HEK293T (cell line): ENCODE measurements around the gene IL22RA2.
A peak's percentile ranks its signal among the peaks of the same experiment; 100 is the strongest.

Experiments used
- CTCF ChIA-PET: fragments of 350-600 bp; formaldehyde crosslinking; extraction: SDS; loops from one replicate; lab custom pipeline; 2021; ENCODE audit warnings: antibody characterized with exemption, inconsistent platforms; lab: Yijun Ruan, JAX
- POLR2A ChIA-PET: fragments of 350-600 bp; formaldehyde crosslinking; extraction: SDS; loops from one replicate; lab custom pipeline; 2020; ENCODE audit warnings: antibody characterized with exemption, inconsistent platforms; lab: Yijun Ruan, JAX
- DNase-seq: peaks from one replicate; pipeline ENCODE4 v3.0.0; 2012; ENCODE audit warnings: mixed read lengths; ENCODE audit errors: extremely low spot score
- ARNT ChIP-seq: fragments of 450-650 bp; IDR thresholded peaks from 2 replicates; pipeline ENCODE4 v1.6.1; 2017; ENCODE audit warnings: mild to moderate bottlenecking
- BHLHE40 ChIP-seq: fragments of 450-650 bp; IDR thresholded peaks from 2 replicates; pipeline ENCODE4 v1.6.1; 2016; ENCODE audit warnings: mild to moderate bottlenecking, moderate library complexity, borderline replicate concordance
- CTBP1 ChIP-seq: fragments of 450-650 bp; IDR thresholded peaks from 2 replicates; pipeline ENCODE4 v1.6.1; 2016; ENCODE audit warnings: borderline replicate concordance
- ELF4 ChIP-seq: fragments of 450-650 bp; IDR thresholded peaks from 2 replicates; pipeline ENCODE4 v1.6.1; 2017; ENCODE audit warnings: antibody characterized with exemption
- FOXA1 ChIP-seq: fragments of 450-650 bp; IDR thresholded peaks from 2 replicates; pipeline ENCODE4 v1.6.1; 2016; ENCODE audit warnings: mild to moderate bottlenecking
- FOXK2 ChIP-seq: fragments of 450-650 bp; IDR thresholded peaks from 2 replicates; pipeline ENCODE4 v1.6.1; 2016; ENCODE audit warnings: mild to moderate bottlenecking
- FOXM1 ChIP-seq: fragments of 450-650 bp; IDR thresholded peaks from 2 replicates; pipeline ENCODE4 v1.6.1; 2017; ENCODE audit warnings: mild to moderate bottlenecking, borderline replicate concordance
- HDGF ChIP-seq: fragments of 450-650 bp; IDR thresholded peaks from 2 replicates; pipeline ENCODE4 v1.6.1; 2017; ENCODE audit warnings: antibody characterized with exemption, borderline replicate concordance
- L3MBTL2 ChIP-seq: fragments of 450-650 bp; conservative IDR thresholded peaks from 2 replicates; pipeline ENCODE4 v1.6.1; 2016; ENCODE audit warnings: mild to moderate bottlenecking
- LEF1 ChIP-seq: fragments of 450-650 bp; IDR thresholded peaks from 2 replicates; pipeline ENCODE4 v1.6.1; 2017; ENCODE audit warnings: mild to moderate bottlenecking, borderline replicate concordance
- NFRKB ChIP-seq: fragments of 450-650 bp; IDR thresholded peaks from 2 replicates; pipeline ENCODE4 v1.6.1; 2016; ENCODE audit warnings: mild to moderate bottlenecking, moderate library complexity
- PKNOX1 ChIP-seq: fragments of 450-650 bp; IDR thresholded peaks from 2 replicates; pipeline ENCODE4 v1.6.1; 2016
- SP1 ChIP-seq: fragments of 450-650 bp; IDR thresholded peaks from 2 replicates; pipeline ENCODE4 v1.6.1; 2017
- SUZ12 ChIP-seq: fragments of 450-650 bp; IDR thresholded peaks from 2 replicates; pipeline ENCODE4 v1.6.1; 2016; ENCODE audit warnings: mild to moderate bottlenecking
- TARDBP ChIP-seq: fragments of 450-650 bp; IDR thresholded peaks from 2 replicates; pipeline ENCODE4 v1.6.1; 2016
- ZNF384 ChIP-seq: fragments of 450-650 bp; IDR thresholded peaks from 2 replicates; pipeline ENCODE4 v1.6.1; 2016

The IL22RA2 gene

GRCh38 chr6:137173501-137173900, at the start of gene IL22RA2:
Gene IL22RA2, minus strand, starts transcription at chr6:137173644. Its CDS starts 11,895 bp downstream, at chr6:137161749.
- ChIA-PET POLR2A (no interaction called here), CTCF (no interaction called here)
- DNase-seq = no peak
- TF ChIP-seq FOXK2 (no peak), LEF1 (no peak)

- DNase-seq = no peak
- TF ChIP-seq FOXM1 (no peak), ELF4 (no peak), NFRKB (no peak), CTBP1 (no peak)
- ChIA-PET CTCF (no interaction called here), POLR2A (no interaction called here)
Measured at GRCh38 chr6:137222381-137222780, 48.9 kb upstream of the IL22RA2 start.

- CTCF ChIA-PET = no interaction called here
- POLR2A ChIA-PET = no interaction called here
- no peak for DNase-seq
- TF ChIP-seq NFRKB = no peak
- no peak for TF ChIP-seq PKNOX1
- no peak for TF ChIP-seq FOXA1
- TF ChIP-seq ELF4 = no peak
- no peak for TF ChIP-seq CTBP1
- no peak for TF ChIP-seq BHLHE40
- TF ChIP-seq HDGF = no peak
- no peak for TF ChIP-seq SUZ12
- TF ChIP-seq ARNT = no peak
- TF ChIP-seq FOXM1 = no peak
- TF ChIP-seq L3MBTL2 = no peak
- TF ChIP-seq SP1 = no peak
- no peak for TF ChIP-seq LEF1
- no peak for TF ChIP-seq ZNF384
- TF ChIP-seq FOXK2 = no peak
- TF ChIP-seq TARDBP = no peak
Measured at GRCh38 chr6:137219664-137220252, 46.3 kb upstream of the IL22RA2 start.

- peak; percentile 99 for DNase-seq
- POLR2A ChIA-PET = no interaction called here
- TF ChIP-seq NFRKB (no peak), HDGF (peak; percentile 53; the same call in 1 of the 2 replicates), ELF4 (peak; percentile 30; the same call in 1 of the 2 replicates), L3MBTL2 (peak; percentile 62), CTBP1 (no peak), ARNT (no peak), FOXM1 (no peak), LEF1 (no peak)
- CTCF ChIA-PET = no interaction called here
Measured at GRCh38 chr6:137218917-137219663, 45.6 kb upstream of the IL22RA2 start, which contains the start of gene IFNGR1. Gene IFNGR1, minus strand, starts transcription at chr6:137219385. Its CDS starts 58 bp downstream, at chr6:137219327.

- peak; percentile 47 for DNase-seq
- TF ChIP-seq TARDBP = no peak
- TF ChIP-seq ELF4 = no peak
- TF ChIP-seq NFRKB = no peak
- TF ChIP-seq ARNT = no peak
- TF ChIP-seq PKNOX1 = no peak
- TF ChIP-seq FOXA1 = no peak
- no peak for TF ChIP-seq SP1
- no peak for TF ChIP-seq FOXK2
- no peak for TF ChIP-seq CTBP1
- TF ChIP-seq LEF1 = no peak
- no peak for TF ChIP-seq ZNF384
- TF ChIP-seq L3MBTL2 = no peak
- POLR2A ChIA-PET = no interaction called here
- CTCF ChIA-PET = no interaction called here
Measured at GRCh38 chr6:137218473-137218916, 45.1 kb upstream of the IL22RA2 start.

- POLR2A ChIA-PET = no interaction called here
- CTCF ChIA-PET = no interaction called here
- DNase-seq = peak; percentile 27
- TF ChIP-seq ZNF384 (no peak), PKNOX1 (peak; percentile 32; the same call in 1 of the 2 replicates), NFRKB (no peak)
Measured at GRCh38 chr6:137217801-137218472, 44.5 kb upstream of the IL22RA2 start.
